Progenitor cell of endocrine pancreas (in vitro differentiated cells): Measurements from ENCODE around the gene GTF2A1L. TPM values are rescaled to one million over a fixed set of nuclear protein-coding genes. Genes with fewer than 3 reads are reported as not detected.

Source experiments
- DNase-seq: peaks from one replicate; pipeline ENCODE4 v3.0.0; 2021; ENCODE audit warnings: low spot score; ENCODE audit not compliant: unreplicated experiment
- H3K27ac Mint-ChIP-seq: 2 replicates; pipeline ENCODE4 v1.8.0; 2021; ENCODE audit warnings: mild to moderate bottlenecking, moderate library complexity, mixed read lengths
- H3K27me3 Mint-ChIP-seq: 2 replicates; pipeline ENCODE4 v1.8.0; 2021; ENCODE audit warnings: mixed read lengths
- H3K36me3 Mint-ChIP-seq: 2 replicates; pipeline ENCODE4 v1.8.0; 2022; ENCODE audit warnings: mixed read lengths; ENCODE audit not compliant: insufficient read depth
- H3K4me1 Mint-ChIP-seq: 2 replicates; pipeline ENCODE4 v1.8.0; 2021; ENCODE audit warnings: low read depth, mixed read lengths
- H3K4me3 Mint-ChIP-seq: 2 replicates; pipeline ENCODE4 v1.8.0; 2021; ENCODE audit warnings: low read depth, mild to moderate bottlenecking, moderate library complexity, mixed read lengths
- H3K9me3 Mint-ChIP-seq: 2 replicates; pipeline ENCODE4 v1.8.0; 2021; ENCODE audit warnings: low read depth, mixed read lengths
- CTCF ChIP-seq: fragments of 200-600 bp; sonication (generic); IDR thresholded peaks from one replicate; pipeline ENCODE4 v1.5.0; 2021; ENCODE audit warnings: antibody characterized with exemption, mild to moderate bottlenecking; ENCODE audit not compliant: unreplicated experiment
- total RNA-seq: library from RNA; stranded (reverse); gene quantifications from 2 replicates; pipeline ENCODE4 v1.2.1, GENCODE V29; 2021

Gene GTF2A1L
- total RNA-seq, 1 donor from 2014 or later: not detected

DNA sequence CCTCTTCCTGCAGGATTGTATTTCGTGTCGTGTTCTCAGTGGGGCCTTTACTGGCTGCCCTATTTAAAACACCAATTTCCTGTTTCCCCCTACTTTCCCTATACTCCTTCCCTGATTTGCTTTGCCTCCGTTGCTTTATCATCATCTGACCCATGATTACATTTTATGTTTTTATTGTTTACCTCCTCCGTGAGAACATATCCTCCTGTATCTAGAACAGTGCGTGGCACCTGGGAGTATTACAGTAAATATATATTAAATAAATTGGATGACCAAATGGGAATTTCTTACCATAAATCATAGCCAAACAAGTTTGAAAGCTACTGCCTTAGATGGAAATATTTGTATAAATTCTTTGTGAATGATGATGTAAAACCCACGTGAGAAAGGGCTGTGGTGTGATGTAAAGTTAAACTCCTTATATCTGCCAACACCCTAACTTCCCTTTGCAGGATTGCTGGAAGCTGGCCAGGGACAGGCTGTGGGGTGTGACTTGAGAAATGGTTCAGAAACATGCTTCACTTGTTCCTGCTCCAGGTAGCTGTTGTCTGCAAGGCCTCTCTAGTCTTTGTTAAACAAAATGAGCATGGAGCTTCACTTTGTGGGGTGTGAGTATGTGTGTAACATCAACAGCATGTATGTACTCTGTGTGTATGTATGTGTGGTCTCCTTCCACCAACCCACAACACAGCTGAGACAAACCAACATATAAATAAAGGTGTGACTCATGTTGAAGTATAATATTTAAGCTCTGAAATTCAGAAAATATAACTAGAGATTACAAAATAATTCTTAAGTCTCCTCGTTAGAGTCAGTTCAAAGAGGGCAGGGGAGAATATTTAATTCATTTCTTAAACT is 97.6 kb downstream of the GTF2A1L start:
- no peaks in the 10 kb centered on the region for H3K9me3 Mint-ChIP-seq
- peaks cover 10% of the 10 kb centered on the region for H3K27me3 Mint-ChIP-seq
- H3K36me3 Mint-ChIP-seq: no peaks in the 10 kb centered on the region
- H3K4me1 Mint-ChIP-seq: peaks cover 8% of the 10 kb centered on the region
- TF ChIP-seq CTCF: no peak
- DNase-seq: no peak
- H3K4me3 Mint-ChIP-seq: no peak overlapping the region
- H3K27ac Mint-ChIP-seq: no peak overlapping the region

- no peaks in the 10 kb centered on the region for H3K36me3 Mint-ChIP-seq
- no peaks in the 10 kb centered on the region for H3K9me3 Mint-ChIP-seq
- peaks cover 8% of the 10 kb centered on the region for H3K4me1 Mint-ChIP-seq
- no peak for DNase-seq
- no peak overlapping the region for H3K4me3 Mint-ChIP-seq
- peaks cover 8% of the 10 kb centered on the region for H3K27me3 Mint-ChIP-seq
- no peak overlapping the region for H3K27ac Mint-ChIP-seq
- no peak for TF ChIP-seq CTCF
These were observed 98.3 kb downstream of the GTF2A1L start for GRCh38 chr2:48715956-48716355.

DNA sequence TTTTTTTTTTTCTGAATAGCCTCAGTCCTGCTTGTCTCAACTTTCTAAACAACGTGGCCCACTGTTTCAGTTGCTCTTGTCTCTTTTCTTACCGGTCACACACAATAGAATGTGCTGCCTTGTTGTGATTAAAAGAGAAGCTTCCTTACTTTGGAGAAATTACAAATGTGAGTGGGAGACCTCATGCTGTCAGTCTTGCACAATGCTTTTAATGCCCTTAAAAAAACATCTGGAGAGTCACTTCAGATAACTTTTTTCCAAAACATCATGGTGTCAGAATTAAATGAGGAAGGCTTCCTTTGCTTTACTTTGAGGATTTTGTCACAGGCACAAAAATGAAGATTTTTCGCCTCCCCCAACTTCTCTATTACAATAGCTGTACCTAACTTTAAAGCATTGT is 100.2 kb downstream of the GTF2A1L start:
- no peaks in the 10 kb centered on the region for H3K9me3 Mint-ChIP-seq
- no peak overlapping the region for H3K4me3 Mint-ChIP-seq
- no peak for TF ChIP-seq CTCF
- no peaks in the 10 kb centered on the region for H3K36me3 Mint-ChIP-seq
- peaks cover 8% of the 10 kb centered on the region for H3K4me1 Mint-ChIP-seq
- no peak overlapping the region for H3K27ac Mint-ChIP-seq
- DNase-seq: no peak
- no peaks in the 10 kb centered on the region for H3K27me3 Mint-ChIP-seq

DNA sequence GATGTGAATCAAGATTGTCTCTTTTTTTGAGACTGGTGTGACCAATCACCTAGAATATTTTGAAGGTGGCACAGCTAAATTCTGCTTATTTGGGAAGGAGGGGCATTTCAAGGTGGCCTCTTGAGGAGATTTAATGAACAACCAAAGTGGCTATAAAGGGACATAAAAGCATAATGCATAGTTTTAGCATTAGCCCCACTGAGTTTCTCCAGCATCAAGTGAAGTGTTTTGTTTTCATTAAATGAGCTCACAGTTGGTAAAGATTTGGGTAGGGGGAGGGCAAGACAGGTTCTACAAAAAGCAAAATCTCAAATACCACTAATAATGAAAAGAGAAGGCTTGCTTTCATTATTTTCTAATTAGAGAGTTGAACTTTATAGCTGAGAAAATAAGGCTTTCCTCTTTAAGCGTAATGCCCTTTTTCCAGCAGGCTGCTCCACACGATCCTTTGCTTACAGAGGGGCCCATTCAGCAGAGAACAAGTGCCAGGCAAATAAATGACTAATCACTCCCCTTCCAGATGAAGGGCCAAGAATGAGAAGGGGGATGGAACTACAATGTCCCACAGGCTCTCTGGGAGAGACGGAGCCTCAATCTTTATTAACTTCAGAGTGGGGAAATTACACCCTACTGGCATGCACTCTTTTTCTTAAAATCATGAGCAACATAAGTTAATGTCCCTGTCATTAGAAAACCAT is 102.0 kb downstream of the GTF2A1L start:
- Mint-ChIP-seq H3K36me3 (no peaks in the 10 kb centered on the region), H3K4me1 (peaks cover 8% of the 10 kb centered on the region), H3K4me3 (no peak overlapping the region), H3K9me3 (no peaks in the 10 kb centered on the region), H3K27me3 (no peaks in the 10 kb centered on the region), H3K27ac (no peak overlapping the region)
- DNase-seq: no peak
- no peak for TF ChIP-seq CTCF

GRCh38 chr2:48721158-48721557 is 103.5 kb downstream of the GTF2A1L start:
- Mint-ChIP-seq H3K27ac (no peak overlapping the region), H3K27me3 (no peaks in the 10 kb centered on the region), H3K4me3 (no peak overlapping the region), H3K36me3 (no peaks in the 10 kb centered on the region), H3K4me1 (peaks cover 8% of the 10 kb centered on the region), H3K9me3 (no peaks in the 10 kb centered on the region)
- TF ChIP-seq CTCF: no peak
- no peak for DNase-seq
